ENCODE results near the gene CACNA1D.
"Not testable (repeated sequence)": the region's sequence is repeated elsewhere in the genome, so short reads cannot be mapped to it uniquely, and the experiment has no call there.

CACNA1D gene

DNA sequence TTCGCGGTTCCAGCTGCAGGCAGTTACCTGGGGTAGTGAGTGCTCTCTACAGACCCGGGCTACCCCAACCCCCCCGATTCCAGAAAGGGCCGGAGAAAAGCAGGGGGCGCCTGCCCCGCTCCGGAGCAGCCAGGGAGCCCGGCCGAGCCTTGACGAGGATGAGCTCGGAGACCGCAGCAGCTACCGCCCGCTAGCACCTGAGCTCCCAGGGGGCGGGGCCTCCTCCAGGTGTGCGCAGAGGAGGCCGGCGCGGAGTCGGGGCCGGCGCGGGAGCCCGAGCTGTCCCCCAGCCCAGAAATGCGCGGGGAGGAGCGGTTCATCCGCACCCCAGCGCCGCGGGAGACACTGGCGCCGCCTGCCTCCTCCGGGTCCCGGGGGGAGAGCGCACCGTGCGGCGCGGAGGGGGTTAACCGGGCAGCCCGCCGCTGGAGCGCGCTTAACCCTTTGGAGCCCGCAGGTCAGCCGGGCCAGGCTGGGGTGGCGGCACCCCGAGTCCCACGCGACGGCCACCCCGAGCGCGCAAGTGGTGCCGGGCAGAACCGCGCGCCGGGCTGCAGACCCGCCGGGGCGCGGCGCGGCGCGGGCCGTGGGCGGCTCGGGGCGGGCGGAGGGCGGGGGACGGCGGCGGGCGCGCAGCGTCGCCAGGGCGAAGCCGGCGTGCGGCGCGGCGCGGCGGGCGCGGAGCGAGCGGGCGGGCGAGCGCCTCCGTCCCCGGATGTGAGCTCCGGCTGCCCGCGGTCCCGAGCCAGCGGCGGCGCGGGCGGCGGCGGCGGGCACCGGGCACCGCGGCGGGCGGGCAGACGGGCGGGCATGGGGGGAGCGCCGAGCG, at the start of gene CACNA1D:
TSS of gene CACNA1D (plus strand) at position 649 of the 829 bp plus-strand sequence. CDS start 556 bp downstream, outside the sequence.
- DNase-seq (ENCODE audit: extremely low read depth in 1 of 2, low read depth in 1 of 2), result no peak

DNA sequence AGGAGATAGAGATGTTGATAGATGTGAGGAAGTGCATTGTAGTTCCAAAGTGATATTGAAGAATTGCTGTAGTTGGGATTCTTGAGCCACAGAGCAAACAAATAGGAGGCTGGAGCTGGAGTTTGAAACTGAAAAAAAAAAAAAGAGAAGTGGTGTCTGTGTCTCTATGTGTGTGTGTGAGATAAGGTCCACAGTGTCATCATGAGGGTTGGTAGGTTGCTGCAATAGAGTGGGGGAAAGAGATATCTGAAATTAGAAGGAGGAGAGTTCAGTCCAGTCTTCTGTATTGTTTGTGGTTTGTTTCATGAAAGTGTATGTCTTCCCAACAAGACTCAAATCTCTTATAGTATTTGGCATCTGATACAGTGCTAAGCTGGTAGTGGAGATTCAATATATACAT, 37.3 kb upstream of the CACNA1D start:
- DNase-seq (ENCODE audit: extremely low read depth in 1 of 2, low read depth in 1 of 2), result no peak

DNA sequence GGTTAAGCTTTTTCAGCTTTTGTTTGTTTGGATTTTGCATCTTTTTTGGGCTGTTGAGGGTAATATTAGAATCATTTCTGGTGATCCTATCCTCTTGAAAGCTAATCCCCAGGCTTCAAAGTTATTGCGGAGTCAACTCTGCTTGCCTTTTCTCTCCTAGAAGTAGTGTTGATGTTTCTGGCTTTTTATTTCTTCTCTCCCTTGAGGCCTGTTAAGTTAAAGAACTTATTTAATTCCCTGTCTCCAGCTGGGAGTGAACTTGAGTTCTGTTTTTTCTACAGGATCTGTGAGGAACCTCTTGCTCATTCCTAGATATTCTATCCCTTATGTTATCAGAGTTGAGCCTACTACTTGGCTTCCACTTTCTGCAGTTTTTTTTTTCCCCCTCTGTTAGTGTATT, 34.1 kb upstream of the CACNA1D start:
- DNase-seq (ENCODE audit: extremely low read depth in 1 of 2, low read depth in 1 of 2), result no peak

DNA sequence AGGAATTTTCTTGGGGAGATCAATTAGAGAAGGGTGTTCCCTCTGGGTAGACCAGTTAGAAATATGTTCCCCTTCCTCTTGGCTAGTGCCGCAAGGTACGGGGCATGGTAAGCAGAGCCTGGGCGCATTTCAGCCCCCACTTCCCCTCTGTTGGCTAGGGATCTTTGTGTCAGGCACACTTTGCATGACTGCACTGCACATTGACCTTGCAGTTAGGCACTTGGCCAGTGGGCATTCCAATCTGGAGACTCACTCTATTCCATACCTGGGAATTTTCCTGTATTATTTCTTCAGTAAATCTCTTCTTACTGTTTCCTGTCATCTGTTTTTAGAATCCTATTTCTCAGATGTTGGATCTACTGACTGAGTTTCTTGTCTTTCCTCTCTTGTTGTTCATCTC, 30.0 kb upstream of the CACNA1D start:
- no peak for DNase-seq (ENCODE audit: extremely low read depth in 1 of 2, low read depth in 1 of 2)

DNA sequence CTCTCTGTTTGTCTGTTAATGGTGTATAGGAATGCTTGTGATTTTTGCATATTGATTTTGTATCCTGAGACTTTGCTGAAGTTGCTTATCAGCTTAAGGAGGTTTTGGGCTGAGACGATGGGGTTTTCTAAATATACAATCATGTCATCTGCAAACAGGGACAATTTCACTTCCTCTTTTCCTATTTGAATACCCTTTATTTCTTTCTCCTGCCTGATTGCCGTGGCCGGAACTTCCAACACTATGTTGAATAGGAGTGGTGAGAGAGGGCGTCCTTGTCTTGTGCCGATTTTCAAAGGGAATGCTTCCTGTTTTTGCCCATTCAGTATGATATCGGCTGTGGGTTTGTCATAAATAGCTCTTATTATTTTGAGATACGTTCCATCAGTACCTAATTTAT, 24.7 kb upstream of the CACNA1D start:
- DNase-seq (ENCODE audit: extremely low read depth in 1 of 2, low read depth in 1 of 2), result not testable (repeated sequence)

DNA sequence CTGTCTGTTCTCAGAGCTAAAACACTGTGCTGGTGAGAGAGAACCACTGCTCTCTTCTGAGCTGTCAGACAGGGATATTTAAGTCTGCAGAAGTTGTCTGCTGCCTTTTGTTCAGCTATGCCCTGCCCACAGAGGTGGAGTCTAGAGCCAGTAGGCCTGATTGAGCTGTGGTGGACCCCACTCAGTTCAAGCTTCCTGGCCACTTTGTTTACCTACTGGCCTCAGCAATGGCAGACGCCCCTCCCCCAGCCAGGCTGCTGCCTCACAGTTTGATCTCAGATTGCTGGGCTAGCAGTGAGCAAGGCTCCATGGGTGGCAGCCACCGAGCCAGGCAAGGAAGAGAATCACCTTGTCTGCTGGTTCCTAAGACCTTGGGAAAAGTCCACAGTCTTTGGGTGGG, 21.0 kb upstream of the CACNA1D start:
- no peak for DNase-seq (ENCODE audit: extremely low read depth in 1 of 2, low read depth in 1 of 2)

DNA sequence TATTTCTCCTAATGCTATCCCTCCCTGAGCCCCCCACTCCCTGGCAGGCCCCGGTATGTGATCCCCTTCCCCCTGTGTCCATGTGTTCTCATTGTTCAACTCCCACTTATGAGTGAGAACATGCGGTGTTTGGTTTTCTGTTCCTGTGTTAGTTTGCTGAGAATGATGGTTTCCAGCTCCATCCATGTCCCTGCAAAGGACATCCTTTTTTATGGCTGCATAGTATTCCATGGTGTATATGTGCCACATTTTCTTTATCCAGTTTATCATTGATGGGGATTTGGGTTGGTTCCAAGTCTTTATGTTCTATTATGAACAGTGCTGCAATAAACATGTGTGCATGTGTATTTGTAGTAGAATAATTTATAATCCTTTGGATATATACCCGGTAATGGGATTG, 18.0 kb upstream of the CACNA1D start:
- not testable (repeated sequence) for DNase-seq (ENCODE audit: extremely low read depth in 1 of 2, low read depth in 1 of 2)

DNA sequence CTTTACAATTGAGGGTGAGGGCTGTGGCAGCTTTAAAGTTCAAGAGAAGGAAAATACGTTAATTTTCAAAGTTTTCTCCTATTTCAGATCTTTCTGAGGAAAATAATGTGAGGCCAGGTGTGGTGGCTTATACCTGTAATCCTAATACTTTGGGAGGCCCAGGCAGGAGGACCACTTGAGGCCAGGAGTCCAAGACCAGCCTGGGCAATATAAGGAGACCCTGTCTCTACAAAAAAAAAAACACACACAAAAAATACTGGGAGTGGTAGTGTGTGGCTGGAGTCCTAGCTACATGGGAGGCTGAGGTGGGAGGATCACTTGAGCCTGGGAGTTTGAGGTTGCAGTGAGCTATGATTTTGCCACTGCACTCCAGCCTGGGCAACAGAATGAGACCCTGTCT, 16.7 kb upstream of the CACNA1D start:
- DNase-seq (ENCODE audit: extremely low read depth in 1 of 2, low read depth in 1 of 2), result not testable (repeated sequence)

DNA sequence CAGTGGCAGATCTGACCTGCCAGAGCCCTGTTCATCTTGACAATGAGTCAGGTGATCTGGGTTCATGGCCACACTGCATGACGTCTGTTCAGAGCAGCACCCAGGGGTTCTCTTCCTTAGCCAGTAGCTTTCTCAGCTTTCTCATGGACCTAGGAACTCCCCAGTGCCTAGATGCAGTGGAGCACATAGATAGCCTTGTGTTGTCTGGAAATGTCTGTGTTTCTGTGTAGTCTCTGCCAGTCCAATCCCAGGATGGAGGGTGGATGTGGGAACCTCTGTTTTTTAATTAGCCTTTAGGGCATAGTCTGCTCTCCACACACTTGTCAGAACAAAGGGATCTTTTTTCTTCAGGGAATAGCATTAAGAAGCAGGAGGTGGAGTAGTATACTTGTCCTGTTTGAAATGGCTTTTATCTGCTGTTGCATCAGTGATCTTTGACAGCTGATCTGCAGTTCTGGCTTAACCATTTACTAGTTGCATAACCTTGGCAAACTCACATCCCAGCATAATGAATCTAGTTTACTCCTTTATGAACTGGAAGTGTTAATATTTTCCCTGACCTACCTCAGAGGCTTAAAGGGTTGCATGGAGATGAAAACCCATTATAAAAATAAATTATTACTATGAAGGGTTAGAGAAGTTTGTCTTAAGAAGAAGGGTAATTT, 16.1 kb upstream of the CACNA1D start:
- no peak for DNase-seq (ENCODE audit: extremely low read depth in 1 of 2, low read depth in 1 of 2)

DNA sequence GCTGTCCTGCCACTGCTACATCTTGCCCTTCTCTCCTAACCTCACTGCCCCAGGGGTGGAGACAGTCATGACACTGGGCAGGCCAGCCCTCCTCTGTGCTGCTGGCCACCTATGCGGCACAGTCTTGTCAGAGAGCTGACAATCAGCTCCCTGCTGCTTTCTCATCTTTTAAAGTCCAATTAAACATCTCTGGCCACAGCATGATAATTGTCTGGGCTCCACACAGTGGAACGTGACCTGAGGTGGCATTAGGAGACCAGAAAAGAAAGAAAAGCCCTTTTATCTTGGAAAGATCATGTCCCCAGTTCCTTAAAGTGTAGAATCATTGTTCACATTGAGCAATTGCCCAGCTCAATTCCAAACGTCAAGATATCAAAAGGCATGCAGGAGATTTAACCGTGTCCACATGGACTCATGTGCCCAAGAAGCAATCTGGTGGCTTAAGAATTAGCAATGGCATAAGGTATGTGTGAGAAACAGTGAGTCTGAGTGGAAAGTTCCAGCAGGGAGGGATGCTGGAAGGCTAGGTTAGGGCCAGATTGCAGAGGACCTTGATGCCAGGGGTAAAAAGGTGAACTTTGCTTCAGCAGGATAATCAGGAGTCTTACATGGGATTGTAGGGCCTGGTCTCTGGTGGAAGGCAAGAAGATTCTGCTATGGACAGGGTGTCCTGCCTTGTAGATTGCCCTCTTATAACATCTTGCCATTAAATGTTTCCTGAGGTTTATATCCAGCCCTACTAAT, 15.3 kb upstream of the CACNA1D start:
- DNase-seq (ENCODE audit: extremely low read depth in 1 of 2, low read depth in 1 of 2), result no peak

DNA sequence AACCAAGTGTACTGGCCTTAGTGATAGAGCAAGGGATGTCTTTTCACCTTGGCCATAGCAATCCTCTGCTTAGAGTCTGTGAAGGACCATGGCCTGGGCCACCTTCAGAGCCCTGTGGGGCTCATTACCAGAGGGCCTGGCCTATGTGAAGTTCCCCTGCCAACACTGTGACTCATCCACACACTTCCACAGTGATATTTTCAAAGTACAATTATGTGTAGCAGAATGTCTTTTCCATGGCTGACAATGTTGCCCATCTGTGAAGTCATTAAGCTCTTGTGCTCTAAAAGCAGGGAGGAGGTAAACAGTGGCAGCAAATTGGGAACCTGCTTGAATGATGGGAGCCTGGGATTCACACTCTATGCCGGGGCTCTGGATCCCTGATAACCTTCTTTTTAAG, 12.2 kb upstream of the CACNA1D start:
- DNase-seq (ENCODE audit: extremely low read depth in 1 of 2, low read depth in 1 of 2), result no peak

DNA sequence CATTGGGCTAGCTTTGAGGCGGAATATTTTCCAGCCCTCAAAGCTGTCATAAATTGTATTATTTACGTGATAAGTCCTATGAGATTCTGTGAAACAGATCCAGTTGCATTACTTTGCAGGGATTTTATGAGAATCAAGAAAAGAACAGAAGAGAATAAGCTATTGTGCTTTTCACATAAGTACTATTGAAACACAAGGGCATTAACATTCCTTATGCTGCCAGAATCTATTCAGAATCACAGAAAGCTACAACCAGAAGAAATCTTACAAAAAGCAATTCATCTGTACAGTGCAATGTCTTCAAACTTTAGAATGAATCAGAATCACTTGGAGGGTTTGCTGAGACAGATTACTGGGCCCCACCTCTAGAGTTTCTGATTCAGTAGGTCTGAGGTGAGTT, 10.6 kb upstream of the CACNA1D start:
- DNase-seq (ENCODE audit: extremely low read depth in 1 of 2, low read depth in 1 of 2), result no peak

DNA sequence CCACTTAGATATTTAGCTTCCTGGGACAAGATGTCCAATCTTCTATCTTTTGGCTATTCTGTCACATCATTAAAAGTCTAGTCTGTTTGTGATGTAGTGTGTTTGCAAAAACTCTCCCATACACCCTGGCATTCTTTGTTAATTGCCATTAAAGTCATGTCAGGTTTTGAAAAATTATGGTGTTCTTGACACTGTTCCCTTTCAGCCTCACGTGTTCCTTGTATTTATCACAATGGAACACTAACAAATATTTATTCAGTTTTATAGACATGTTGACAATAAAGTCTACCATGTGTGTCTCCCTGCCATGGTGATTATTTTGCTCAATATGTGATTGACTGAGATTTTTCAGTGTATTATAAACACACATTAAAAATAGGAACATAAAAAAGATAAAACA, 9.4 kb upstream of the CACNA1D start:
- no peak for DNase-seq (ENCODE audit: extremely low read depth in 1 of 2, low read depth in 1 of 2)

DNA sequence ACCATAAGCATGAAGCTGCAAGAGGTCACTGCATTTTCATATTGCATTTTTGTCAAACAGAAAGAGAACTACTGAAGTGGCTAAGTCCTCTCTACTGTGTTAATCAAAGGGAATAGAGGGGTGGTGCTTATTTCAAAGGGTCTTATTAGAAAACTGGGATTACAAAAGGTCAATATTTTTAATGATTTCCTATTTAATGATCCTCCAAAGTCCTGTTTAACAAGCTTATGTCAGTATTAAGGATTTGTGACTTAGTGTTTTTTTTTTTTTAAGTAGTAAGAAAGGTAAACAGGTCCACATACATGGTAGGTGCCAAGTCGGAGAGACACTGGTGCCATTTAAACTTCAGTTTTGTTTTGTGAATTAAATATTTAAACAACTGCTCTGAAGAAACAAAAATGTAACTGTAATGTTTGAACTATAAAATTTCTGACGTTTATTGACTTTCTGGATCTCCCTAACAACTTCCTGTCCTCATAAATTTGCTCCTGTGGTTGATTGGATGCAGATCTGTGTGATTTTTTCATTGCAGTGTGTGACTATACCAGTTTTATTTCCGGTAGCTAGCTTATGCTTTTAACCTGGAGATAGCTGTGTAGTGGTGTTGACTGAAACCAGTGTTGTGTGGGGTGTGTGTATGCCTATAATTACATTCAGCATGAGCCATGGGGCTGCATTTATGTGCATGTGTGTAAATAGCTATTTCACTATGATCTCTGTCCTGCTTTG, 8.6 kb upstream of the CACNA1D start:
- no peak for DNase-seq (ENCODE audit: extremely low read depth in 1 of 2, low read depth in 1 of 2)

DNA sequence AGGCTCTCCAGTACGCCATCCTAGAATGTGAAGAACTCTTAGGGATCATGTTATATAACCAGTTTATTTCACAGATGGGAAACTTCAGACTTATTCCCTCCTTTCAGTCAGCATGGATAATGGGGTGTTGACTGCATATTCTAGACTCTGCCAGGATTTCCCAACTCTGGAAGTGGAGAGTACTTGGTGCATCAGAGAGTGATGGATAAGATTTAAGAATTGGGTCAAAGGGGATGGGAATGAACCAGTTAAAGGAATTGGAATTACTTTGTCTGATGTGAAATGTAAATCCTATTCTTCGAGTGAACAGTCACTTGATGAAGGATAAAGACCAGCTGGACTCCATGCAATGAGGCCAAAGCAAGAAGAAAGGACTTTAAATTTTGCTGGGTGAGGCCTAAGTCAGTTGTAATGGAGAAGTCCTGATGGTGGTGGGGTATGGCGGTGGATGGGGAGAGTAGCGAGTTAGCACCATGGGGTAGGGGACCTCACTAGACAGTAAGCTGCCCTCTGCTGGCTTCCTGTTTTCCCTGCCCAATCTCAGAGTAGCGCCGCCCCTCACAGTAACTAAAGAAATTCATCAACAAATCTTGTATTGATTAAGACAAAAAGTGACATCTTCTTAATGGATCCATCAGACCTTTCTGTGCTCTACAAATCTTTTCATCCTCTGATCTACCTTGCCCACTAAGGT, 7.3 kb upstream of the CACNA1D start:
- no peak for DNase-seq (ENCODE audit: extremely low read depth in 1 of 2, low read depth in 1 of 2)

DNA sequence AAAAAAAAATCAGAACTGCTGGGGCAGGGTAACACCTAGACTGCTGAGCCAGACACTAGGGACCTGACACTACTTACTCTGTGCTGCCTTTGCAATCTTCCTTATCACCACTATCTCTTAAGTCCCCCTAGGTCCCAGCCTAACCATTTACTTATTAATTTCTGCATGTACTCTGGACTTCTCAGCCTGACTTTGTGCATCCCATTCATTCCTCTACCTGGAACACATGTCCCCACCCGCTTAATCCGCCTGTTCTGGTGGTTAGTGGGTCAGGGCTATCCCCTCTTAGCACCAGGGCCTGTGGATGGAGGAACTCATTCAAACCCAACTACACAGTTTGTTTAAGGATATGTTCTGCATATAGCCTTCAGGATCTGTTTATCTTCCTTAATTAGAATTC, 5.0 kb upstream of the CACNA1D start:
- DNase-seq (ENCODE audit: extremely low read depth in 1 of 2, low read depth in 1 of 2), result no peak

DNA sequence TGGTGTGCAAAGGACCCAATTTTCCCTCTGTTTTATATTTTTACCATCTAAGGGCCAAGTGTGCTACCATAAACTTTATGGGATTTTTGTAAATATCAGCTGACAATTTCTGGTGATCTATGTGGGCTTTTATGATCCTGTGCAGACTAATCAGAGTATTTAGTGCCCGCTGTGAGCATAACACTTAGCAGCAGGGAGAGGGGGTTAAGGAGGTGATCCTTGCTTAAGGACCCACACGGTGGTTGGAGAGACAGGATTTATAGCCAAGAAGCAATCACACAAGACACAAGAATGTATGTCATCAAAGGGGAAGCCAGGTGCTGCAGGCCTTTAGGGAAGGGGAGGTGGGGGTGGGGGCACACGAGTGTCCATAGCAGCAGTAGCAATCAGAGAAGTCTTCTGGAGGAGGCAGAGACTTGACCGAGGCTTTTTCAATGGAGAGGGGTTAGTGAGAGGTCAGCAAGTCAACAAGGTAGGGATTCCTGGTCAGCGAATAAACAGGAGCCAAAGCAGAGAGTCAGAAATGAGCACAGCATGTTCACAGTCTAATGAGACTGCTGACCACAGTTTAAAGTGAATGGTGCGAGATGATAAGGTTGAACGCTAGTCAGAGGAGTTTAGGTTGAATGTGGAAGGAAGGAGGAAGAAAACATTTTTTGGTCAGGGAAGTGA, 4.5 kb upstream of the CACNA1D start:
- no peak for DNase-seq (ENCODE audit: extremely low read depth in 1 of 2, low read depth in 1 of 2)

DNA sequence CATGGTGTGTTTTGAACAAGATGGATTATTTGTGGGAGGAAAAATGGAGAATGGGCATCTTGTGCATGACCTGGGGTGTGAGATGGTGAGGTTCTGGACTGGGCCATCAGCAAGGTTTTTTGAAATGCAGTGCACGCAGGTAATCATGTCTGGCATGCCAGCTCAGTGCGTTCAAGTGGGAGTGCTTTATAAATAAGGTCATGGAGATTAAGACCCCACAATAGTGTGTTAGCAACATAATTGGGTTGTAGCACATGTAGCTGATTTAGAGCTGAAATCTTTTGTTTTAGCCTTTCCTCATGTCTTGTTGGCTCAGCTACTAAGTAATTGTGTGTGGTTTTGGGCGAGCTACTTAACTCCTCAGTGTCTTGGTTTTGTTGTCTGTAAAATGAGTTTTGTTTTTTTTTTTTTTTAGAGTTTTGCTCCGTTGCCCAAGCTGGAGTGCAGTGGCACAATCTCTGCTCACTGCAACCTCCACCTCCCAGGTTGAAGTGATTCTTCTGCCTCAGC, 3.9 kb upstream of the CACNA1D start:
- no peak for DNase-seq (ENCODE audit: extremely low read depth in 1 of 2, low read depth in 1 of 2)

DNA sequence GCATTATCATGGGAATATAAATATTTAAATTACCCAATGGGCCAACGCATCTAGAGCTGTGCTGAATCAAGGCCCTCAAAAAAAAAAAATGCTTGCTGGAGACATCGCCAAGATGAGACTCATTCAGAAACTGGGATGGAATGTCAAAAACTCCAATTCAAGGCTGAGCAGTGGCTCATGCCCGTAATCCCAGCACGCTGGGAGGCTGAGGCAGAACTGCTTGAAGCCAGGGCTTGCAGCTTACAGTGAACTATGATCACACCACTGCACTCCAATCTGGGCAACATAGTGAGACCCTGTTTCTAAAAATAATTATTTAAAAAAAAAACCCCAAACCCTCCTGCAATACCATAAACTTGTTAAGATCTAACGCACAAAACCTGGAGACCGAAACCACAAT, 3.1 kb upstream of the CACNA1D start:
- no peak for DNase-seq (ENCODE audit: extremely low read depth in 1 of 2, low read depth in 1 of 2)

DNA sequence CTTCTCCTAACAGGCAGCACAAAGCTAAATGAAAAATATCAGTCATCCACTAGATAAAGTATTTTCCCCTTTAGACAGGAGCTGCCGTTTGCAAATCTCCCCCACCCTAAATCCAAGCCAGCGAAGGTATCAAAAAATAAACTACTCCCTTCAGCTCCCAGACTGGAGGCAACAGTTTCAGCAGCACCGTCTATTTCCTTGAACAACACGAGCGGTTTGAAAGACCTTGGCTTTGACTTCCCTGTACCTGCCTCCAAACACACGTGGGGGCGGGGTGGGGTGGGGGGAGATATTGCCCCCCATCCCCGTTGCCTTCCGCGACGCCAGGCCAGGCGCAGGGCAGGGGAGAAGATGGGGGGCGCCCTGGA, 832 bp upstream of the CACNA1D start:
- no peak for DNase-seq (ENCODE audit: extremely low read depth in 1 of 2, low read depth in 1 of 2)

Data from stimulated activated CD8-positive, alpha-beta memory T cell treated with anti-CD3 and anti-CD28 coated beads, Interleukin-7, amount 100 ng/mL, for 48 hours (primary cell).